ENCODE results near the gene SFMBT1.

SFMBT1 gene

GRCh38 chr3:52870471-52870870 lies 175.4 kb downstream of the SFMBT1 start:
- no peaks in the 10 kb centered on the region for H4K20me1 ChIP-seq (ENCODE audit: insufficient read depth, low read length)
- TF ChIP-seq EZH2 (IDR thresholded peaks at IDR 0.05; ENCODE audit: borderline replicate concordance, low read length) (no peak), CTCF (IDR thresholded peaks at IDR 0.05; ENCODE audit: low read length) (no peak)
- H2AFZ ChIP-seq (ENCODE audit: low read length), result no peak overlapping the region
- H3K4me3 ChIP-seq (ENCODE audit: low read depth, low read length, poor library complexity, severe bottlenecking), result no peak overlapping the region
- H3K36me3 ChIP-seq (ENCODE audit: insufficient read depth, low read length), result peaks cover 4% of the 10 kb centered on the region; the same call in 1 of the 2 replicates
- no peak overlapping the region for H3K27ac ChIP-seq (ENCODE audit: low read depth, low read length, poor library complexity, severe bottlenecking)
- no peaks in the 10 kb centered on the region for H3K27me3 ChIP-seq (ENCODE audit: insufficient read depth, low read length)
- H3K9me2 ChIP-seq (ENCODE audit: low read depth, low read length), result no peaks in the 10 kb centered on the region
- H3K9me3 ChIP-seq (ENCODE audit: low read length), result no peaks in the 10 kb centered on the region
- no peak overlapping the region for H3K4me2 ChIP-seq (ENCODE audit: low read length)
- no peak overlapping the region for H3K9ac ChIP-seq (ENCODE audit: low read length)
- no peaks in the 10 kb centered on the region for H3F3A ChIP-seq (ENCODE audit: insufficient read depth, low read length)
- H3K79me2 ChIP-seq (ENCODE audit: insufficient read depth, low read length), result no peaks in the 10 kb centered on the region
- H3K4me1 ChIP-seq (ENCODE audit: insufficient read depth, low read length, severe bottlenecking), result peaks cover 16% of the 10 kb centered on the region

- Histone ChIP-seq H3K4me1 (ENCODE audit: insufficient read depth, low read length, severe bottlenecking) (no peaks in the 10 kb centered on the region), H3K9me3 (ENCODE audit: low read length) (no peaks in the 10 kb centered on the region), H3K27ac (ENCODE audit: low read depth, low read length, poor library complexity, severe bottlenecking) (no peak overlapping the region), H3K9me2 (ENCODE audit: low read depth, low read length) (no peaks in the 10 kb centered on the region), H3F3A (ENCODE audit: insufficient read depth, low read length) (no peaks in the 10 kb centered on the region), H3K79me2 (ENCODE audit: insufficient read depth, low read length) (no peaks in the 10 kb centered on the region), H3K9ac (ENCODE audit: low read length) (no peak overlapping the region), H3K4me3 (ENCODE audit: low read depth, low read length, poor library complexity, severe bottlenecking) (no peak overlapping the region), H4K20me1 (ENCODE audit: insufficient read depth, low read length) (no peaks in the 10 kb centered on the region), H2AFZ (ENCODE audit: low read length) (no peak overlapping the region), H3K27me3 (ENCODE audit: insufficient read depth, low read length) (no peaks in the 10 kb centered on the region), H3K36me3 (ENCODE audit: insufficient read depth, low read length) (peaks cover 4% of the 10 kb centered on the region; the same call in 1 of the 2 replicates), H3K4me2 (ENCODE audit: low read length) (no peak overlapping the region)
- TF ChIP-seq EZH2 (IDR thresholded peaks at IDR 0.05; ENCODE audit: borderline replicate concordance, low read length) (no peak), CTCF (IDR thresholded peaks at IDR 0.05; ENCODE audit: low read length) (no peak)
Measured at GRCh38 chr3:52866427-52866826, 179.4 kb downstream of the SFMBT1 start.

- Histone ChIP-seq H3K27me3 (ENCODE audit: insufficient read depth, low read length) (no peaks in the 10 kb centered on the region), H3K9ac (ENCODE audit: low read length) (no peak overlapping the region), H3K4me1 (ENCODE audit: insufficient read depth, low read length, severe bottlenecking) (no peaks in the 10 kb centered on the region), H3F3A (ENCODE audit: insufficient read depth, low read length) (no peaks in the 10 kb centered on the region), H3K36me3 (ENCODE audit: insufficient read depth, low read length) (peaks cover 4% of the 10 kb centered on the region; the same call in 1 of the 2 replicates), H4K20me1 (ENCODE audit: insufficient read depth, low read length) (no peaks in the 10 kb centered on the region), H3K9me2 (ENCODE audit: low read depth, low read length) (no peaks in the 10 kb centered on the region), H2AFZ (ENCODE audit: low read length) (no peak overlapping the region), H3K4me2 (ENCODE audit: low read length) (no peak overlapping the region), H3K9me3 (ENCODE audit: low read length) (no peaks in the 10 kb centered on the region), H3K79me2 (ENCODE audit: insufficient read depth, low read length) (no peaks in the 10 kb centered on the region), H3K4me3 (ENCODE audit: low read depth, low read length, poor library complexity, severe bottlenecking) (no peak overlapping the region), H3K27ac (ENCODE audit: low read depth, low read length, poor library complexity, severe bottlenecking) (no peak overlapping the region)
- TF ChIP-seq CTCF (IDR thresholded peaks at IDR 0.05; ENCODE audit: low read length) (no peak), EZH2 (IDR thresholded peaks at IDR 0.05; ENCODE audit: borderline replicate concordance, low read length) (no peak)
Measured at GRCh38 chr3:52865994-52866393, 179.9 kb downstream of the SFMBT1 start.
